Measurements from ENCODE around the gene CHAMP1.

Gene CHAMP1

DNA sequence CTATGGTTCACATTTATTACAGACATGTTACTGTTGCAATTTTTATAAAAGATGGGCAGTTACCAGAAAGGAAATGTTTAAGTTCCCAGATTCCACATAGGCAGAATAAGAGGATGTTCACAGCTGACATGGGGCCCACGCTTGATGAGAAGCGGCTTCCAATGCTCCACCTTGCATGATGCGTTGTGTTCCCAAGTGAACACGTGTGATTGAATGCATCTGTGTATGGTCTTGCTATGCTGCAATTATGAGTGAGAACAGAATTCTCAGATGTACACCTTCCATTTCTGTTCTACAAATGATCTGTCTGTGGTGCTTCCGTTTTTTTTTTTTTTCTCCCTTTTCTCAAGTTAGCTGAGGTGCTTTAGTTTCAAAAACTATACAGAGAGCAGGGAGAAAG, 17.4 kb upstream of the CHAMP1 start:
- TF ChIP-seq TAF1 (IDR thresholded peaks at IDR 0.05; ENCODE audit: low read depth, low read length) (no peak), POLR2A (IDR thresholded peaks at IDR 0.05; ENCODE audit: low read depth, low read length) (no peak), POLR2AphosphoS5 (IDR thresholded peaks at IDR 0.05; ENCODE audit: low read depth, low read length) (no peak), POU2F2 (IDR thresholded peaks at IDR 0.05; ENCODE audit: low read depth, low read length) (no peak), PAX5 (IDR thresholded peaks at IDR 0.05; ENCODE audit: insufficient read depth, low read length, severe bottlenecking) (no peak), SPI1 (IDR thresholded peaks at IDR 0.05; ENCODE audit: low read depth, low read length) (no peak)
- no peak for FAIRE-seq
- no peak for DNase-seq (ENCODE audit: insufficient read length, low spot score)

- DNase-seq (ENCODE audit: insufficient read length, low spot score) (no peak), FAIRE-seq (no peak)
- TF ChIP-seq PAX5 (IDR thresholded peaks at IDR 0.05; ENCODE audit: insufficient read depth, low read length, severe bottlenecking) (no peak), POLR2AphosphoS5 (IDR thresholded peaks at IDR 0.05; ENCODE audit: low read depth, low read length) (no peak), POU2F2 (IDR thresholded peaks at IDR 0.05; ENCODE audit: low read depth, low read length) (no peak), POLR2A (IDR thresholded peaks at IDR 0.05; ENCODE audit: low read depth, low read length) (no peak), SPI1 (IDR thresholded peaks at IDR 0.05; ENCODE audit: low read depth, low read length) (no peak), TAF1 (IDR thresholded peaks at IDR 0.05; ENCODE audit: low read depth, low read length) (no peak)
These were observed 15.4 kb upstream of the CHAMP1 start for GRCh38 chr13:114298866-114299265.

GRCh38 chr13:114299604-114300305, 14.5 kb upstream of the CHAMP1 start:
- DNase-seq (ENCODE audit: insufficient read length, low spot score), result no peak
- TF ChIP-seq POLR2AphosphoS5 (IDR thresholded peaks at IDR 0.05; ENCODE audit: low read depth, low read length) (no peak), SPI1 (IDR thresholded peaks at IDR 0.05; ENCODE audit: low read depth, low read length) (no peak), PAX5 (IDR thresholded peaks at IDR 0.05; ENCODE audit: insufficient read depth, low read length, severe bottlenecking) (no peak), TAF1 (IDR thresholded peaks at IDR 0.05; ENCODE audit: low read depth, low read length) (no peak), POU2F2 (IDR thresholded peaks at IDR 0.05; ENCODE audit: low read depth, low read length) (no peak), POLR2A (IDR thresholded peaks at IDR 0.05; ENCODE audit: low read depth, low read length) (no peak)
- FAIRE-seq, result no peak

- FAIRE-seq (no peak), DNase-seq (ENCODE audit: insufficient read length, low spot score) (no peak)
- no peak for TF ChIP-seq TAF1 (IDR thresholded peaks at IDR 0.05; ENCODE audit: low read depth, low read length)
- no peak for TF ChIP-seq POLR2A (IDR thresholded peaks at IDR 0.05; ENCODE audit: low read depth, low read length)
- no peak for TF ChIP-seq PAX5 (IDR thresholded peaks at IDR 0.05; ENCODE audit: insufficient read depth, low read length, severe bottlenecking)
- no peak for TF ChIP-seq SPI1 (IDR thresholded peaks at IDR 0.05; ENCODE audit: low read depth, low read length)
- TF ChIP-seq POU2F2 (IDR thresholded peaks at IDR 0.05; ENCODE audit: low read depth, low read length), result no peak
- no peak for TF ChIP-seq POLR2AphosphoS5 (IDR thresholded peaks at IDR 0.05; ENCODE audit: low read depth, low read length)
These were observed 10.5 kb upstream of the CHAMP1 start for GRCh38 chr13:114303700-114304327.

- no peak for TF ChIP-seq SPI1 (IDR thresholded peaks at IDR 0.05; ENCODE audit: low read depth, low read length)
- TF ChIP-seq POLR2A (IDR thresholded peaks at IDR 0.05; ENCODE audit: low read depth, low read length), result no peak
- DNase-seq (ENCODE audit: insufficient read length, low spot score) (no peak), FAIRE-seq (no peak)
These were observed 9.8 kb upstream of the CHAMP1 start for GRCh38 chr13:114304346-114305034.

GRCh38 chr13:114309086-114309485, 5.2 kb upstream of the CHAMP1 start:
- DNase-seq (ENCODE audit: insufficient read length, low spot score) (no peak), FAIRE-seq (no peak)
- TF ChIP-seq POLR2A (IDR thresholded peaks at IDR 0.05; ENCODE audit: low read depth, low read length), result no peak
- no peak for TF ChIP-seq POLR2AphosphoS5 (IDR thresholded peaks at IDR 0.05; ENCODE audit: low read depth, low read length)
- no peak for TF ChIP-seq SPI1 (IDR thresholded peaks at IDR 0.05; ENCODE audit: low read depth, low read length)
- no peak for TF ChIP-seq TAF1 (IDR thresholded peaks at IDR 0.05; ENCODE audit: low read depth, low read length)
- no peak for TF ChIP-seq POU2F2 (IDR thresholded peaks at IDR 0.05; ENCODE audit: low read depth, low read length)
- no peak for TF ChIP-seq PAX5 (IDR thresholded peaks at IDR 0.05; ENCODE audit: insufficient read depth, low read length, severe bottlenecking)

DNA sequence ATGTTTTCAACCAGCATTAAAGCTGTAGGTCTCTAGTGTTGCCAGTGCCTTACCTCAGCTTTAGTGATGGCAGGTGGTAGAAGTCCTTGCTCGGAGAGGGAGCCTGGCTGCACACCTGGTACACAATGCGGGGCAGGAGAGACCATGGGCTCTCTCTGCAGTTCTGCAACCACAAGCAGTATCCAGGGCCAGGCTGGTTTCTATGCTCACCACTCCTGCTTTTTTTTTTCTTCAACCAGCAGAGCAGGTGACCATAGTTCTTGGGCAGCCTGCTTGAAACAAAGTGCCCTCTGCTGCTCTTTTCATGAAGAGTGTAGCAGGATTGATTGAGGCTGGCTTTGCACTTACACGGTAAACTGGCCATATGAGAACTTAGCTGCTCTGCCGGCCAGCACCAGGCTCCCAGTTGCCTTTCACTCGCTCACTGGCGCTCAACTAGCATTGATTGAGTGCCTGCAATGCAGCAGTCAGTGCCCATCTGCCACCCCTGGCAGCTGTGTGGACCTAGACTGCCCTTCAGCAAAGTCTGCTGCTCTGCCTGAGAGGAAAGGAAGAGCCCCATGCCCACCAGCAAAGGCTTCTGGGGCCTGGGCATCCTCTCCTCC, 4.4 kb upstream of the CHAMP1 start:
- FAIRE-seq (no peak), DNase-seq (ENCODE audit: insufficient read length, low spot score) (no peak)
- no peak for TF ChIP-seq POLR2A (IDR thresholded peaks at IDR 0.05; ENCODE audit: low read depth, low read length)
- no peak for TF ChIP-seq POU2F2 (IDR thresholded peaks at IDR 0.05; ENCODE audit: low read depth, low read length)
- no peak for TF ChIP-seq SPI1 (IDR thresholded peaks at IDR 0.05; ENCODE audit: low read depth, low read length)
- TF ChIP-seq POLR2AphosphoS5 (IDR thresholded peaks at IDR 0.05; ENCODE audit: low read depth, low read length), result no peak
- TF ChIP-seq TAF1 (IDR thresholded peaks at IDR 0.05; ENCODE audit: low read depth, low read length), result no peak
- TF ChIP-seq PAX5 (IDR thresholded peaks at IDR 0.05; ENCODE audit: insufficient read depth, low read length, severe bottlenecking), result no peak

- FAIRE-seq (no peak), DNase-seq (ENCODE audit: insufficient read length, low spot score) (no peak)
- no peak for TF ChIP-seq TAF1 (IDR thresholded peaks at IDR 0.05; ENCODE audit: low read depth, low read length)
- no peak for TF ChIP-seq POU2F2 (IDR thresholded peaks at IDR 0.05; ENCODE audit: low read depth, low read length)
- no peak for TF ChIP-seq PAX5 (IDR thresholded peaks at IDR 0.05; ENCODE audit: insufficient read depth, low read length, severe bottlenecking)
- no peak for TF ChIP-seq SPI1 (IDR thresholded peaks at IDR 0.05; ENCODE audit: low read depth, low read length)
- TF ChIP-seq POLR2AphosphoS5 (IDR thresholded peaks at IDR 0.05; ENCODE audit: low read depth, low read length), result no peak
- TF ChIP-seq POLR2A (IDR thresholded peaks at IDR 0.05; ENCODE audit: low read depth, low read length), result no peak
These were observed 3.3 kb upstream of the CHAMP1 start for GRCh38 chr13:114310956-114311355.

- DNase-seq (ENCODE audit: insufficient read length, low spot score) (no peak), FAIRE-seq (no peak)
- TF ChIP-seq TAF1 (IDR thresholded peaks at IDR 0.05; ENCODE audit: low read depth, low read length), result no peak
- TF ChIP-seq POLR2AphosphoS5 (IDR thresholded peaks at IDR 0.05; ENCODE audit: low read depth, low read length), result no peak
- TF ChIP-seq POLR2A (IDR thresholded peaks at IDR 0.05; ENCODE audit: low read depth, low read length), result no peak
These were observed 2.9 kb upstream of the CHAMP1 start for GRCh38 chr13:114311387-114311786.
